GM18499 (cell line): ENCODE data around the gene C16orf92.

Experiments used
- ATAC-seq: cut with Tn5 transposase; IDR thresholded peaks from one replicate; pipeline ENCODE4 v1.9.1; 2021; ENCODE audit warnings: moderate number of reproducible peaks; ENCODE audit not compliant: insufficient read depth, unreplicated experiment

Gene C16orf92

GRCh38 chr16:30070490-30070889 lies 47.5 kb downstream of the C16orf92 start:
- no peak for ATAC-seq
